Activated naive CD4-positive, alpha-beta T cell treated with anti-CD3 and anti-CD28 coated beads, Interleukin-2, amount 50 U/mL, for 72 hours (primary cell): Measurements from ENCODE around the gene PIM3. TPM values are rescaled to one million over a fixed set of nuclear protein-coding genes. Genes with fewer than 3 reads are reported as not detected.

Source experiments
- ATAC-seq, 2 donors: fragments of 150-1000 bp; cut with Tn5 transposase; 2 replicates each; pipeline ENCODE4 v1.10.0; 2021; ENCODE audit warnings: mild to moderate bottlenecking in 2 of 2, moderate library complexity in 2 of 2
- DNase-seq, 2 donors: peaks; one replicate each; pipeline ENCODE4 v3.0.0; 2021 to 2022; ENCODE audit warnings: low spot score in 2 of 2
- H3K27ac Mint-ChIP-seq, 2 donors: one replicate each; pipeline ENCODE4 v1.8.0; 2022; ENCODE audit warnings: mild to moderate bottlenecking in 2 of 2, mixed read lengths in 2 of 2
- H3K36me3 Mint-ChIP-seq, 2 donors: one replicate each; pipeline ENCODE4 v1.8.0; 2022; ENCODE audit warnings: mixed read lengths in 2 of 2
- H3K9me3 Mint-ChIP-seq, 2 donors: one replicate each; pipeline ENCODE4 v1.8.0; 2022; ENCODE audit warnings: mixed read lengths in 2 of 2
- total RNA-seq, 2 donors: library from RNA; stranded (reverse); gene quantifications; one replicate each; pipeline ENCODE4 v1.2.3, GENCODE V29; 2022

Gene PIM3
- total RNA-seq, 2 donors from 2014 or later, result 77.2 to 522 TPM

- peak overlapping the region in 1 of 2 donors; percentile 9 for H3K27ac Mint-ChIP-seq
- H3K36me3 Mint-ChIP-seq, result no peaks in the 10 kb centered on the region
- no peaks in the 10 kb centered on the region for H3K9me3 Mint-ChIP-seq
These were observed 12.2 kb upstream of the PIM3 start for GRCh38 chr22:49948116-49948957.

GRCh38 chr22:49948958-49949913 lies 11.3 kb upstream of the PIM3 start:
- no peak overlapping the region for H3K27ac Mint-ChIP-seq
- no peaks in the 10 kb centered on the region for H3K9me3 Mint-ChIP-seq
- DNase-seq, result no peak
- ATAC-seq, result no peak
- H3K36me3 Mint-ChIP-seq, result no peaks in the 10 kb centered on the region

More at GRCh38 chr22:49948116-49948957, 12.2 kb upstream of the PIM3 start:
- DNase-seq, result no peak
- ATAC-seq, result no peak

- Mint-ChIP-seq H3K9me3 (no peaks in the 10 kb centered on the region), H3K36me3 (no peaks in the 10 kb centered on the region), H3K27ac (no peak overlapping the region)
- ATAC-seq (no peak), DNase-seq (no peak)
These were observed 10.7 kb upstream of the PIM3 start for GRCh38 chr22:49949914-49950292.

- no peaks in the 10 kb centered on the region for H3K9me3 Mint-ChIP-seq
- no peaks in the 10 kb centered on the region for H3K36me3 Mint-ChIP-seq
- no peak overlapping the region for H3K27ac Mint-ChIP-seq
- DNase-seq (no peak), ATAC-seq (no peak)
These were observed 10.1 kb upstream of the PIM3 start for GRCh38 chr22:49950396-49950994.

GRCh38 chr22:49951000-49951677 lies 9.4 kb upstream of the PIM3 start:
- Mint-ChIP-seq H3K36me3 (no peaks in the 10 kb centered on the region), H3K9me3 (no peaks in the 10 kb centered on the region), H3K27ac (no peak overlapping the region)
- no peak for ATAC-seq
- no peak for DNase-seq

GRCh38 chr22:49951678-49951985 lies 8.9 kb upstream of the PIM3 start:
- H3K9me3 Mint-ChIP-seq, result no peaks in the 10 kb centered on the region
- no peak for ATAC-seq

GRCh38 chr22:49951986-49952896 lies 8.3 kb upstream of the PIM3 start:
- H3K9me3 Mint-ChIP-seq, result no peaks in the 10 kb centered on the region
- ATAC-seq (no peak), DNase-seq (no peak)
- H3K36me3 Mint-ChIP-seq, result no peaks in the 10 kb centered on the region
- H3K27ac Mint-ChIP-seq, result no peak overlapping the region

More at GRCh38 chr22:49951678-49951985, 8.9 kb upstream of the PIM3 start:
- Mint-ChIP-seq H3K36me3 (no peaks in the 10 kb centered on the region), H3K27ac (no peak overlapping the region)
- no peak for DNase-seq

GRCh38 chr22:49953027-49953679 lies 7.4 kb upstream of the PIM3 start:
- no peak overlapping the region for H3K27ac Mint-ChIP-seq
- H3K9me3 Mint-ChIP-seq, result no peaks in the 10 kb centered on the region
- DNase-seq (no peak), ATAC-seq (no peak)
- H3K36me3 Mint-ChIP-seq, result no peaks in the 10 kb centered on the region

GRCh38 chr22:49953680-49954344 lies 6.8 kb upstream of the PIM3 start:
- H3K9me3 Mint-ChIP-seq, result no peaks in the 10 kb centered on the region
- ATAC-seq (no peak), DNase-seq (no peak)
- H3K36me3 Mint-ChIP-seq, result no peaks in the 10 kb centered on the region
- H3K27ac Mint-ChIP-seq, result no peak overlapping the region

- H3K9me3 Mint-ChIP-seq, result no peaks in the 10 kb centered on the region
- H3K27ac Mint-ChIP-seq, result no peak overlapping the region
- no peaks in the 10 kb centered on the region for H3K36me3 Mint-ChIP-seq
- ATAC-seq, result no peak
- DNase-seq, result no peak
These were observed 6.2 kb upstream of the PIM3 start for GRCh38 chr22:49954354-49954753.

GRCh38 chr22:49954991-49955580 lies 5.5 kb upstream of the PIM3 start:
- DNase-seq, result no peak
- ATAC-seq, result no peak
- no peaks in the 10 kb centered on the region for H3K9me3 Mint-ChIP-seq
- no peaks in the 10 kb centered on the region for H3K36me3 Mint-ChIP-seq
- no peak overlapping the region for H3K27ac Mint-ChIP-seq

- ATAC-seq (no peak), DNase-seq (no peak)
- H3K27ac Mint-ChIP-seq, result peak overlapping the region in 1 of 2 donors; percentile 15
- no peaks in the 10 kb centered on the region for H3K36me3 Mint-ChIP-seq
- H3K9me3 Mint-ChIP-seq, result no peaks in the 10 kb centered on the region
These were observed 4.8 kb upstream of the PIM3 start for GRCh38 chr22:49955581-49956417.

GRCh38 chr22:49956418-49956770 lies 4.2 kb upstream of the PIM3 start:
- Mint-ChIP-seq H3K27ac (peak overlapping the region in 1 of 2 donors; percentile 15), H3K36me3 (peaks cover under 1 to 1% of the 10 kb centered on the region in 2 donors), H3K9me3 (no peaks in the 10 kb centered on the region)
- DNase-seq (no peak), ATAC-seq (no peak)
